Measurements from ENCODE around the gene SLC6A7. TPM values are rescaled to one million over a fixed set of nuclear protein-coding genes. Genes with fewer than 3 reads are reported as not detected.

The SLC6A7 gene
- total RNA-seq, 2 experiments from 2014 or later = not detected

- peaks cover 55% of the 10 kb centered on the region for H3K4me1 Mint-ChIP-seq
- peaks cover 5% of the 10 kb centered on the region for H3K27me3 Mint-ChIP-seq
- CTCF ChIA-PET = interaction anchor here (1.0 to 2.5 kb wide), 3 partner anchors 15 to 70 kb away, joined by 4 to 8 read pairs (median 7); no protein-coding TSS in a partner anchor
- DNase-seq = no peak
- no peak overlapping the region for H3K4me3 Mint-ChIP-seq
- no peaks in the 10 kb centered on the region for H3K9me3 Mint-ChIP-seq
- POLR2A ChIA-PET = interaction anchor here (1.9 kb wide), 1 partner anchor 11 kb away, joined by 6 read pairs; no protein-coding TSS in a partner anchor
- no peaks in the 10 kb centered on the region for H3K36me3 Mint-ChIP-seq (ENCODE audit: low read depth)
- H3K27ac Mint-ChIP-seq = peak overlapping the region; percentile 95
Observed at GRCh38 chr5:150148117-150148927, 41.5 kb upstream of the SLC6A7 start.

GRCh38 chr5:150149618-150150017, 40.2 kb upstream of the SLC6A7 start:
- DNase-seq = peak; percentile 72
- H3K4me3 Mint-ChIP-seq = peak overlapping the region; percentile 48
- peak overlapping the region; percentile 95 for H3K27ac Mint-ChIP-seq
- ChIA-PET POLR2A (interaction anchor here (0.6 to 1.9 kb wide), 5 partner anchors 9 to 261 kb away, joined by 3 to 6 read pairs (median 5); partner anchors contain the start of genes HMGXB3 and TIGD6), CTCF (interaction anchor here (1.0 to 2.5 kb wide), 6 partner anchors 10 to 69 kb away, joined by 3 to 8 read pairs (median 5); no protein-coding TSS in a partner anchor)
- H3K36me3 Mint-ChIP-seq (ENCODE audit: low read depth) = no peaks in the 10 kb centered on the region
- peaks cover 59% of the 10 kb centered on the region for H3K4me1 Mint-ChIP-seq
- H3K27me3 Mint-ChIP-seq = peaks cover 17% of the 10 kb centered on the region
- no peaks in the 10 kb centered on the region for H3K9me3 Mint-ChIP-seq

- no peak overlapping the region for H3K4me3 Mint-ChIP-seq
- H3K4me1 Mint-ChIP-seq = peaks cover 59% of the 10 kb centered on the region
- peaks cover 4% of the 10 kb centered on the region for H3K36me3 Mint-ChIP-seq (ENCODE audit: low read depth)
- H3K27ac Mint-ChIP-seq = no peak overlapping the region
- peaks cover 33% of the 10 kb centered on the region for H3K27me3 Mint-ChIP-seq
- DNase-seq = no peak
- H3K9me3 Mint-ChIP-seq = no peaks in the 10 kb centered on the region
- ChIA-PET CTCF (interaction anchor here (2.1 kb wide), 1 partner anchor 10 kb away, joined by 9 read pairs; no protein-coding TSS in a partner anchor), POLR2A (interaction anchor here (0.9 kb wide), 1 partner anchor 10 kb away, joined by 5 read pairs; no protein-coding TSS in a partner anchor)
Observed at GRCh38 chr5:150152636-150153462, 37.0 kb upstream of the SLC6A7 start.

- H3K36me3 Mint-ChIP-seq (ENCODE audit: low read depth) = peaks cover 4% of the 10 kb centered on the region
- H3K4me3 Mint-ChIP-seq = no peak overlapping the region
- CTCF ChIA-PET = interaction anchor here (2.1 kb wide), 1 partner anchor 10 kb away, joined by 9 read pairs; no protein-coding TSS in a partner anchor
- H3K27ac Mint-ChIP-seq = no peak overlapping the region
- no peaks in the 10 kb centered on the region for H3K9me3 Mint-ChIP-seq
- POLR2A ChIA-PET = interaction anchor here (0.9 kb wide), 1 partner anchor 9 kb away, joined by 5 read pairs; no protein-coding TSS in a partner anchor
- no peak for DNase-seq
- peaks cover 53% of the 10 kb centered on the region for H3K4me1 Mint-ChIP-seq
- H3K27me3 Mint-ChIP-seq = peaks cover 33% of the 10 kb centered on the region
Observed at GRCh38 chr5:150153483-150153882, 36.4 kb upstream of the SLC6A7 start.

- Mint-ChIP-seq H3K27ac (no peak overlapping the region), H3K27me3 (peaks cover 33% of the 10 kb centered on the region), H3K4me1 (peaks cover 47% of the 10 kb centered on the region), H3K36me3 (ENCODE audit: low read depth) (peaks cover 4% of the 10 kb centered on the region), H3K4me3 (peak overlapping the region; percentile 64), H3K9me3 (no peaks in the 10 kb centered on the region)
- CTCF ChIA-PET = interaction anchor here (1.8 to 2.1 kb wide), 2 partner anchors 9 to 23 kb away, joined by 5 to 9 read pairs; no protein-coding TSS in a partner anchor
- POLR2A ChIA-PET = no interaction called here
- peak; percentile 35 for DNase-seq
Observed at GRCh38 chr5:150153957-150154617, 35.8 kb upstream of the SLC6A7 start.

DNA sequence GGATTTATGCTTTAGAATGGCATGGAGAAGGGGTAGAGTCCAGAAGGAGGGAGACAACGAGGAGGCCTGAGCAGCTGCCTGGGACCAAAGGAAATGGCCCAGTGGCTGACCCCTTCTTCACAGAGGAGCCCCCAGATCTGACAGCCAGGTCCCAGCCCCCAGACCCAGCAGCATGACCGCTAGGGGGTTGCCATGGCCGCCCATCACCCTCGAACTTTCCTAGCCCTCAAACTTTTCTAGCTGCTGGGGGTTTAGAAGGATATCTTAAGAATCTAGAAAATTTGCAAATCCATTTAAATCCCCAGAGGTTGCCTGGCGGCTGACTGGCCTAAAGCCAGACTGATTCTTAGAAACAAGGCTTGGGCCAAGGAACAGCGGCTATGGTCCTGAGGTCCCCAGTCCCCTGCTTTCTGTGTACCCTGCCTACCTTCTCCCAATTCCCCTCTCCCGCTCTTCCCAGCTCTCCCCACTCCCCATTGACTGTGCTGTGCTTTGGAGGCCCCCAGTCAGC, 35.2 kb upstream of the SLC6A7 start:
- Mint-ChIP-seq H3K4me3 (peak overlapping the region; percentile 73), H3K36me3 (ENCODE audit: low read depth) (peaks cover 4% of the 10 kb centered on the region), H3K9me3 (no peaks in the 10 kb centered on the region), H3K27me3 (peaks cover 33% of the 10 kb centered on the region), H3K27ac (no peak overlapping the region), H3K4me1 (peaks cover 41% of the 10 kb centered on the region)
- DNase-seq = no peak
- ChIA-PET CTCF (interaction anchor here (1.2 to 2.1 kb wide), 3 partner anchors 8 to 24 kb away, joined by 3 to 9 read pairs (median 5); partner anchors contain the start of gene CDX1), POLR2A (no interaction called here)

DNA sequence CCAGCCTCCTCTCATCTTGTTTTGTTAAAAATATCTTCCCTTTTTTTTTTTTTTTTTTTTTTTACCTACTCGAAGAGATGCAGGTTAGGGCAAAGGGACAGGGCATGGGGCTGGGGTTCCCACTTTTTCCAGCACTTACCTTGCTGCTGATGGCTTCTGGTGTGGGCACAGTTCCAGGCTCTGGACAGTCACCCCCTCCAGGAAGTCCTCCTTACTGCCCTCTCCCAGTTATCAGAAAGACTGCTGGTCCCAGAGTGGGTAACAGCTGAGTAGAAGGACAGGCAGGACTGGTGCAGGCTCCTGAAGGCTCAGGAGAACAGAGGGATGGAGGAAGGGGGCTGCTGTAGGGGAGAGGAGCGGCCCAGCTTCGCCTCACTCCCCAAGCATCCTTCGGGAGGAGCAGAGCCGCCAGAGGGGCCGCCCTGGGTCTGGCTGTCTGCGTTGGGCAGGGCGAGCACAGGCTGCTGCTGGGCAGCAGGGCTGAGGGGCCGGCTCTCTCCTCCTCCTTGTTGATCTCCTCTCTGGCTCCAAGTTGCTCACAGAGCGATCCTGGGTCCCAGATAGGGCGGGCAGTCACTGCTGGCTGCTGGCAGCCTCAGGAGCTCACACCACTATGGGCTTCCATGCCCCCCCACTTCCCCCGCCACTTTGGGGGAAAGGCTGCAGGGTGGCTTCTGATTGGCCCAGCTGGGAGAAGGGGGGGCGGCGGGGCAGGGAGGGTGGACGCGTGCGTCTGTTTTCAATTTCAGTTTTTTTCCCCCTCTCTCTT, 34.4 kb upstream of the SLC6A7 start, which contains the start of gene PDGFRB:
Gene PDGFRB (minus strand): TSS at position 588 of the 769 bp plus-strand sequence. CDS start 18,798 bp downstream, outside the sequence.
- peaks cover 4% of the 10 kb centered on the region for H3K36me3 Mint-ChIP-seq (ENCODE audit: low read depth)
- DNase-seq = peak; percentile 44
- H3K4me3 Mint-ChIP-seq = peak within 1 kb of the TSS; percentile 73
- no peaks in the 10 kb centered on the region for H3K9me3 Mint-ChIP-seq
- H3K27ac Mint-ChIP-seq = no peak within 1 kb of the TSS
- ChIA-PET CTCF (interaction anchor here (1.2 to 1.8 kb wide), 2 partner anchors 10 to 25 kb away, joined by 3 to 5 read pairs; partner anchors contain the start of gene CDX1), POLR2A (no interaction called here)
- H3K4me1 Mint-ChIP-seq = peaks cover 35% of the 10 kb centered on the region
- H3K27me3 Mint-ChIP-seq = peaks cover 33% of the 10 kb centered on the region

GRCh38 chr5:150156027-150156368, 33.9 kb upstream of the SLC6A7 start:
- CTCF ChIA-PET = interaction anchor here (1.8 kb wide), 1 partner anchor 25 kb away, joined by 5 read pairs; no protein-coding TSS in a partner anchor
- no peak for DNase-seq
- H3K4me1 Mint-ChIP-seq = peaks cover 31% of the 10 kb centered on the region
- H3K4me3 Mint-ChIP-seq = peak overlapping the region; percentile 73
- H3K27ac Mint-ChIP-seq = no peak overlapping the region
- H3K27me3 Mint-ChIP-seq = peaks cover 33% of the 10 kb centered on the region
- peaks cover 4% of the 10 kb centered on the region for H3K36me3 Mint-ChIP-seq (ENCODE audit: low read depth)
- H3K9me3 Mint-ChIP-seq = no peaks in the 10 kb centered on the region
- POLR2A ChIA-PET = no interaction called here

DNA sequence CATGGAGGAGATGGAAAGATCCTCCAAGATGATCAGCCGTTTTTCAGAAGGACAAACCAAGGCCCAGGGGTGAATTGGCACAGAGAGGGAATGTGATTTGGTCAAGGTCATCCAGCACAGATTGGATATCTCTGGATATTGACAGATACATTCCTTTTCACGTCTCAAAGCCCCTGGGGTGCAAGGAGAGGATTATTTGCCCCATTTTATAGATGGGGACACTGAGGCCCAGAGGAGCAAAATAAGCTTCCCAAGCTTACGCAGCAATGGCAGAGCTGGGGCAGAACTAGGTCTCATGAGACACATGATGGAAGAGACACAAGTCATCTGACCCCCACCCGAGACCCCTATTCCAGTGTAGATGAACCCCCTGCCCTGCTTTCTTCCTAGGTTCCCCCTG, 33.3 kb upstream of the SLC6A7 start:
- ChIA-PET CTCF (interaction anchor here (0.7 to 1.3 kb wide), 2 partner anchors 11 to 164 kb away, joined by 3 read pairs; no protein-coding TSS in a partner anchor), POLR2A (no interaction called here)
- DNase-seq = no peak
- Mint-ChIP-seq H3K4me3 (no peak overlapping the region), H3K27ac (no peak overlapping the region), H3K36me3 (ENCODE audit: low read depth) (peaks cover 4% of the 10 kb centered on the region), H3K27me3 (peaks cover 33% of the 10 kb centered on the region), H3K4me1 (peaks cover 29% of the 10 kb centered on the region), H3K9me3 (no peaks in the 10 kb centered on the region)

- H3K4me3 Mint-ChIP-seq = no peak overlapping the region
- peaks cover 4% of the 10 kb centered on the region for H3K36me3 Mint-ChIP-seq (ENCODE audit: low read depth)
- peaks cover 33% of the 10 kb centered on the region for H3K27me3 Mint-ChIP-seq
- no peak overlapping the region for H3K27ac Mint-ChIP-seq
- ChIA-PET POLR2A (no interaction called here), CTCF (interaction anchor here (0.7 to 1.5 kb wide), 3 partner anchors 11 to 163 kb away, joined by 3 to 6 read pairs (median 3); no protein-coding TSS in a partner anchor)
- H3K4me1 Mint-ChIP-seq = peaks cover 32% of the 10 kb centered on the region
- DNase-seq = no peak
- no peaks in the 10 kb centered on the region for H3K9me3 Mint-ChIP-seq
Observed at GRCh38 chr5:150157168-150157567, 32.7 kb upstream of the SLC6A7 start.

- Mint-ChIP-seq H3K4me1 (peaks cover 24% of the 10 kb centered on the region), H3K36me3 (ENCODE audit: low read depth) (peaks cover 4% of the 10 kb centered on the region), H3K27ac (no peak overlapping the region), H3K27me3 (peaks cover 30% of the 10 kb centered on the region), H3K9me3 (no peaks in the 10 kb centered on the region), H3K4me3 (no peak overlapping the region)
- DNase-seq = no peak
- ChIA-PET POLR2A (interaction anchor here (1.4 kb wide), 1 partner anchor 9 kb away, joined by 6 read pairs; no protein-coding TSS in a partner anchor), CTCF (interaction anchor here (0.9 to 1.5 kb wide), 2 partner anchors 36 to 60 kb away, joined by 3 to 6 read pairs; no protein-coding TSS in a partner anchor)
Observed at GRCh38 chr5:150158170-150158949, 31.5 kb upstream of the SLC6A7 start.
